Measurements from ENCODE around the gene KTI12.
A peak's percentile ranks its signal among the peaks of the same experiment; 100 is the strongest.
"Not testable (repeated sequence)": the region's sequence is repeated elsewhere in the genome, so short reads cannot be mapped to it uniquely, and the experiment has no call there.

The KTI12 gene, protein sequence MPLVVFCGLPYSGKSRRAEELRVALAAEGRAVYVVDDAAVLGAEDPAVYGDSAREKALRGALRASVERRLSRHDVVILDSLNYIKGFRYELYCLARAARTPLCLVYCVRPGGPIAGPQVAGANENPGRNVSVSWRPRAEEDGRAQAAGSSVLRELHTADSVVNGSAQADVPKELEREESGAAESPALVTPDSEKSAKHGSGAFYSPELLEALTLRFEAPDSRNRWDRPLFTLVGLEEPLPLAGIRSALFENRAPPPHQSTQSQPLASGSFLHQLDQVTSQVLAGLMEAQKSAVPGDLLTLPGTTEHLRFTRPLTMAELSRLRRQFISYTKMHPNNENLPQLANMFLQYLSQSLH

DNA sequence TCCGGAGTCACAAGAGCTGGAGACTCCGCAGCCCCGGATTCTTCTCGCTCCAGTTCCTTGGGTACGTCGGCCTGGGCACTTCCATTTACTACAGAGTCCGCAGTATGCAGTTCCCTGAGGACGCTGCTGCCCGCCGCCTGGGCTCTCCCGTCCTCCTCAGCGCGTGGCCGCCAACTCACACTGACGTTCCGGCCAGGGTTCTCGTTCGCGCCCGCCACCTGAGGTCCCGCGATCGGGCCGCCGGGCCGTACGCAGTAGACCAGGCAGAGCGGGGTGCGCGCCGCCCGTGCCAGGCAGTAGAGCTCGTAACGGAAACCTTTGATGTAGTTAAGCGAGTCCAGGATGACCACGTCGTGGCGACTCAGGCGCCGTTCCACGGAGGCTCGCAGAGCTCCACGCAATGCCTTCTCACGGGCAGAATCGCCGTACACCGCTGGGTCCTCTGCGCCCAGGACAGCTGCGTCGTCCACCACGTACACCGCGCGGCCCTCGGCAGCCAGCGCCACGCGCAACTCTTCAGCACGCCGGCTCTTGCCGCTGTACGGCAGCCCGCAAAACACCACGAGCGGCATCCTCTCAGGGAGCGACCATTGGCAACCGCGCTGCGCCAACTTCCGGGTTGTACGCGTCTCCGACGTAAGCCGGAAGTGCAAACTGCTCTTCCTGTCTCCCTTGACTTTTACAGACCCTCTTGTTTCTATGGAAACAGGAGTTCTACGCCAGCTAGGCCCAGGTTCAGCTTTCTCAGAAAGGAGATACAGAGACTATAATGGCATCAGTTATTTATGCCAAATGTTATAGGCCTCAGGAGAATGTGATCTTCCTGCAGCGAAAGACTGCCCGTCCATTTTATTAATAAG, at the start of gene KTI12:
KTI12 (minus strand) TSS at position 621 of the 860 bp plus-strand sequence; CDS start at position 572, 49 bp downstream.
- H3K27ac ChIP-seq = peak within 1 kb of the TSS; percentile 75
- TF ChIP-seq, protein P1, sequence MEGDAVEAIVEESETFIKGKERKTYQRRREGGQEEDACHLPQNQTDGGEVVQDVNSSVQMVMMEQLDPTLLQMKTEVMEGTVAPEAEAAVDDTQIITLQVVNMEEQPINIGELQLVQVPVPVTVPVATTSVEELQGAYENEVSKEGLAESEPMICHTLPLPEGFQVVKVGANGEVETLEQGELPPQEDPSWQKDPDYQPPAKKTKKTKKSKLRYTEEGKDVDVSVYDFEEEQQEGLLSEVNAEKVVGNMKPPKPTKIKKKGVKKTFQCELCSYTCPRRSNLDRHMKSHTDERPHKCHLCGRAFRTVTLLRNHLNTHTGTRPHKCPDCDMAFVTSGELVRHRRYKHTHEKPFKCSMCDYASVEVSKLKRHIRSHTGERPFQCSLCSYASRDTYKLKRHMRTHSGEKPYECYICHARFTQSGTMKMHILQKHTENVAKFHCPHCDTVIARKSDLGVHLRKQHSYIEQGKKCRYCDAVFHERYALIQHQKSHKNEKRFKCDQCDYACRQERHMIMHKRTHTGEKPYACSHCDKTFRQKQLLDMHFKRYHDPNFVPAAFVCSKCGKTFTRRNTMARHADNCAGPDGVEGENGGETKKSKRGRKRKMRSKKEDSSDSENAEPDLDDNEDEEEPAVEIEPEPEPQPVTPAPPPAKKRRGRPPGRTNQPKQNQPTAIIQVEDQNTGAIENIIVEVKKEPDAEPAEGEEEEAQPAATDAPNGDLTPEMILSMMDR (IDR thresholded peaks at IDR 0.05) = no peak
- TF ChIP-seq ZFX (IDR thresholded peaks at IDR 0.05; ENCODE audit: borderline replicate concordance) = no peak

DNA sequence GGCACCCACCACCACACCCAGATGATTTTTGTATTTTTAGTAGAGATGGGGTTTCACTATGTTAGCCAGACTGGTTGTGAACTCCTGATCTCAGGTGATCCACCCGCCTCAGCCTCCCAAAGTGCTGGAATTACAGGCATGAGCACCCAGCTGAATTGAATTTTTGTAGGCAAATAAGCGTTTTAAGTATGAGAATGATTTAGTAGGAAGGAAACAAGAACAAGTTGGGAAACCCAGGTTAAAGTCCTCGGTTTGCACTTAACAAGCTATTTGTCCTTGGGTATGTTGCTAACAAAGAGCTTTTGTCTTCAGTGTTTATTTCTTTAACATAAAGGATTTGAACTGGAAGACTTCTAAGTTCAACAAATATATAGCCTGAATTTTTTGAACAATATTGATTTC, 46.4 kb upstream of the KTI12 start:
- peak overlapping the region; percentile 38 for H3K27ac ChIP-seq

DNA sequence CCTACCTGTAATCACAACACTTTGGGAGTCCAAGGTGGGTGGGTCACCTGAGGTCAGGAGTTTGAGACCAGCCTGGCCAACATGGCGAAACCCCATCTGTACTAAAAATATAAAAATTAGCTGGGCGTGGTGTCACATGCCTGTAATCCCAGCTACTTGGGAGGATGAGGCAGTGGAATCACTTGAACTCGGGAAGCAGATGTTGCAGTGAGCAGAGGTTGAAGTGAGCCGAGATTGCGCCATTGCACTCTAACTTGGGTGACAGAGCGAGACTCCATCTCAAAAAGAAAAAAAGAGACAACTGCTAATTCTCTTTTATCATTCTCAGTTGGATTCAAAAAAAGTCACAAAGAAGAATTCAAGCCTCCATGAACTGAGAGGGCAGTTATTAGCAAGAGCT, 43.7 kb upstream of the KTI12 start:
- H3K27ac ChIP-seq = not testable (repeated sequence)

More for the DNA sequence above, 46.4 kb upstream of the KTI12 start:
- TF ChIP-seq, protein P1 (IDR thresholded peaks at IDR 0.05) = no peak
- no peak for TF ChIP-seq ZFX (IDR thresholded peaks at IDR 0.05; ENCODE audit: borderline replicate concordance)

DNA sequence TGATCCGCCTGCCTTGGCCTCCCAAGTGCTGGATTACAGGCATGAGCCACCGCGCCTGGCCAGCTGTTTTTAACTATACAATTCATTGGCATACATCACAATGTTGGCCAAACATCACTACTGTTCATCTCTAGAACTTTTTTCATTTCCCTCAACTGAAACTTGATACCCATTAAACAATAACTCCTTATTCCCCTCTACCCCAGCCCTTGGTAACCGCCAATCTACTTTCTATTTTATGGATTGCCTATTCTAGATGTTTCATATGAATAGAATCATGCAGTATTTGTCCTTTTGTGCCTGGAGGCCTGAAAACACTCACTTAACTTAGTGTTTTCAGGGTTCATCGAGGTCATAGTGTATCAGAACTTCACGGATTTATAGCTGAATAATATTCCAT, 38.7 kb upstream of the KTI12 start:
- TF ChIP-seq ZFX (IDR thresholded peaks at IDR 0.05; ENCODE audit: borderline replicate concordance) = no peak
- TF ChIP-seq, protein P1 (IDR thresholded peaks at IDR 0.05) = no peak
- no peak overlapping the region for H3K27ac ChIP-seq

DNA sequence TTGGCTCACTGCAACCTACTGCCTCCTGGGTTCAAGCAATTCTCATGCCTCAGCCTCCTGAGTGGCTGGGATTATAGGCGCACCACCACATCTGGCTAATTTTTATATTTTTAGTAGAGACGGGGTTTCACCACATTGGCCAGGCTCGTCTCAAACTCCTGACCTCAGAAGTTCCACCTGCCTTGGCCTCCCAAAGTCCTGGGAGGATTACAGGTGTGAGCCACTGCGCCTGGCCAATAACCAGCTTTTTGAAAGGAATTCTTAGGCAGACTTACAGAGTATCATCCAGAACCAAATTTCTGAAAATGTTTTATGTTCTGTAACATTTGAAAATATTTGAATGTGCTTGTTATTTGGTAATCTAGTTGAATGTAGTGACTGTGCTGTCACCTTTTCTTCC, 37.1 kb upstream of the KTI12 start:
- TF ChIP-seq ZFX (IDR thresholded peaks at IDR 0.05; ENCODE audit: borderline replicate concordance) = no peak
- TF ChIP-seq, protein P1 (IDR thresholded peaks at IDR 0.05) = no peak
- H3K27ac ChIP-seq = peak overlapping the region; percentile 25; the same call in 1 of the 2 replicates

DNA sequence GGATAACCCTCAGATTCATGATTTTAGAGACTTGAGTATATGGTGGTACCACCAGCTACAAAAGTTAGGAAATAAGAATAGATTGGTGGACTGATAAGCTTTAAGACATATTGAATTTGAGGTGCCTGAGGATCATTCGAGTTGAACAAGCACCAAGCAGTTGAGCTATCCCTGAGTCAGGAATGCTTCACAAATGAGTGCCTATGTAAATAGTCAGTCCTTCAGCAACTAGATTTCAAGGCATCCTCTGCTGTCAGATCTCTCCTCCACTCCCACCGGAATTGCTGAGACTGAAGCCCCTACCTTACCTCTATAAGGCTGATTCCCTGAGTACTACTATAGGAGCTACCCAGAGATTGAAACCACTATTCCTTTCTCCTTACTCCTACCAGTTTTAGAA, 29.6 kb upstream of the KTI12 start:
- no peak for TF ChIP-seq ZFX (IDR thresholded peaks at IDR 0.05; ENCODE audit: borderline replicate concordance)
- TF ChIP-seq, protein P1 (IDR thresholded peaks at IDR 0.05) = no peak
- no peak overlapping the region for H3K27ac ChIP-seq

DNA sequence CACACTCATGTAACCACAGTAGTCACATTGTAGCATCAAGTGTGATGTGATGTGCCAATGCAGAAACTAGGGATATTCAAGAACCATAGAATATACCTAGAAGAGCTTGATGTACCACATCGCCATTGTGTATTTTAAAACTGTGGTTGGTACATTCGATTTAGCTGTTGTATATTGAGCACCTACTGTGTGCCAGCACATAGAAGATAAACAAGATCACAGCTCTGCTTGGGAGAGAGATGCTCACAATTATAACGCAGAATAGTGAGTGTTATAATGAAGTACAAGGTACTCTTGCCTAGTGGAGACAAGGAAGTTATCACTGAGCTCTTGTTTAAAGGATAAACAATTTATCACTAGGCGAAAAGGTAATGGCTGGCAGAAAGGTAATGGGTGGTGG, 27.2 kb upstream of the KTI12 start:
- TF ChIP-seq, protein P1 (IDR thresholded peaks at IDR 0.05) = no peak
- no peak for TF ChIP-seq ZFX (IDR thresholded peaks at IDR 0.05; ENCODE audit: borderline replicate concordance)

More for the DNA sequence above, 27.2 kb upstream of the KTI12 start:
- no peak overlapping the region for H3K27ac ChIP-seq
